T1000 (cell line): ENCODE data around the gene ZNFX1.
A peak's percentile ranks its signal among the peaks of the same experiment; 100 is the strongest.
"Not testable (repeated sequence)": the region's sequence is repeated elsewhere in the genome, so short reads cannot be mapped to it uniquely, and the experiment has no call there.

Experiments
- DNase-seq: peaks from one replicate; lab custom pipeline; 2025; ENCODE audit warnings: mixed read lengths; lab: John Stamatoyannopoulos, UW

ZNFX1 gene

GRCh38 chr20:49278036-49278817 lies at the start of gene ZNFX1:
Gene ZNFX1, minus strand, starts transcription at chr20:49278057. Its CDS starts 2,218 bp downstream, at chr20:49275839.
- DNase-seq, result peak; percentile 99

GRCh38 chr20:49326026-49326425 lies 48.2 kb upstream of the ZNFX1 start:
- no peak for DNase-seq

GRCh38 chr20:49324306-49324705 lies 46.4 kb upstream of the ZNFX1 start:
- DNase-seq, result no peak

DNA sequence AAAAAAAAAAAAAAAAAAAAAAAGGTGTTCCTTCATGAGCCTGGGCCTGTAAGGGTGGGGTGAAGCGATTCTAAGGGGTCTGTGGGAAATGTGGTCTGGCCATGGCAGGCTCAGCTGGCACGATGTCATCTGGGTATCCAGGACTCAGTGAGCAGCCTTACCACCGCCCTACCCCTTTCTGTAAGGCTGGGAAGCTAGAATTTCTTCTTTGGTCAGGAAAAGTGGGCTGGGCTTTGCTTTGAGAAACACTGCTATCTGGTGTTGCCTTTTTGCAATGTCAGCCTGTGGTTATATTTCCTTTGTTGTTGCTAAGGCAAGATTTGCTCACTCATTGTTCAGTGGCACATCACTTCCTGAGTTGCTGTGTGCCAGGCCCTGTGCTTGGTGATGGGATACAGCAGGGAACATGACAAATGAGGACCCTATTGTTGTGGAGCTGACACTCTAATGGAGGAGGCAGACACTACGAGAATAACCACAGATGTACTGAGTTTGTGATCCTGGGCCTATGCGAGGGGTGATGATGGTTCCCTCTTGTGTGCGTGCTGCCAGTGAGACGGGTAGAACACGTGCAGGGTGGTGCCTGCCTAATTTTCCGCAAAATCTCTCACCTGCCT lies 45.9 kb upstream of the ZNFX1 start:
- DNase-seq, result no peak

- no peak for DNase-seq
Observed at GRCh38 chr20:49320460-49320859, 42.6 kb upstream of the ZNFX1 start.

DNA sequence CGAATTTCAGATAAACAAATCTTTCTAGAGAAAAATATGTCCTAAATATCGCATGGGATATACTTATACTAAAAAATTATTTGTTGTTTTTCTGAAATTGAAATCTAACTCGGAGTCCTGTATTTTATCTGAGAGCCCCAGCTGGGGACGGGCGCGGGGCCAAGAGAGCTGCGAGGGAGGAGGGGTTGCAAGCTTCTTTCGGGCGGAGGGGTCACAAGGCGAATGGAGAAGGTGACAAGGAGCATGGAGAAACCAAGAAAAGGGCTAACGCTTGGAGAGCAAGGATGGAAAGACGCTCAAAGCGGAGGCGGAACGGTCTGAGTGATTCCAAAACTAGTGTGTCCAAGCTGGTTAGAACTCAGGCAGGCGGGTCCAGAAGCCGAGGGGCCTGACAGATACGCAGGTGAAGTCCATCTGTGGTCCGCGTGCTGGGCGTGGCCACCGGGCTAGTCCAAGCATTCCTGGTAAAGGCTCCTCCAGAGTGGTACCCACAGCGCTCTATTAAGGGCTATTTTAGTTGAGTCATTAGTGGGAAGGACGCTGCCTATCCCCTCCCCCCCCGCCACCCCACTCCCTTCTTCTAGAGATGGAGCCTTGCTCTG lies 41.5 kb upstream of the ZNFX1 start:
- no peak for DNase-seq

DNA sequence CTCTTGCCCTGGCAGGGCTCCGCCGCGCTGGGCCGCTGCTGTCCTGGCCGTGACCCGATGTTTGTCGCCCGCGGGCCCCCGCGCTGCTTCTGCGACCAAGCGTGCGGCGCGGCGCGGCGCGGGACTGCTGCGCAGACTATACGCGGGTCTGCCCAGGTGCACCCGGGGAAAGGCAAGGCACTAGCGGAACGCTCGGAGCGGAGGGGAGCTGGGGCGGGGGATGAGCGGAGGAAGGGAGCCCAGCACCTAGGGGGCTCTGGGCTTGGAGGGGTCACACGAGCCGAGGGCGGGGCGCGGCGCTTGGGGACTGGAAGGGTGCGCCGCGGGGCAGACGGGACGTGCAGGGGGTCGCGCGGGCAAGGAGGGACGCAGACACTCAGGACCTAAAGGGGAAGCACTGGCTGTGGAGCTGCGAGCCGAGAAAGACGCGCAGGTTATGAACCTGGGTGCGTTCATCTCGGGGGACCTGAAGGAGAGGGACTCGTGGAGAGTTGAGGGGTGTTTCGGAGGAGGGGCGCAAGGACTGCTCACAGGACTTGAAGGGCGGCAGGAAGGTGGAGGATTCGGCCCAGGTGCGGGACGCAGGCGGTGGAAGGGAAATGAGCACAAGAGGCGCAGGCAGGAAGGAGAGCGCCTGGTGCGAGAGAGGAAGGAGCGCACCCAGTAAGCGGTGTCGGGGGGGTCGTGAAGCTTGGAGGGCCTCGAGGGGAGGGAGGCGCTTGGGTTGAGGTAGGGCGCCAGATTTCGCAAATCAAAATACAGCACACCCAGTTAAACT lies 40.8 kb upstream of the ZNFX1 start:
- no peak for DNase-seq

- no peak for DNase-seq
Observed at GRCh38 chr20:49318091-49318429, 40.2 kb upstream of the ZNFX1 start.

DNA sequence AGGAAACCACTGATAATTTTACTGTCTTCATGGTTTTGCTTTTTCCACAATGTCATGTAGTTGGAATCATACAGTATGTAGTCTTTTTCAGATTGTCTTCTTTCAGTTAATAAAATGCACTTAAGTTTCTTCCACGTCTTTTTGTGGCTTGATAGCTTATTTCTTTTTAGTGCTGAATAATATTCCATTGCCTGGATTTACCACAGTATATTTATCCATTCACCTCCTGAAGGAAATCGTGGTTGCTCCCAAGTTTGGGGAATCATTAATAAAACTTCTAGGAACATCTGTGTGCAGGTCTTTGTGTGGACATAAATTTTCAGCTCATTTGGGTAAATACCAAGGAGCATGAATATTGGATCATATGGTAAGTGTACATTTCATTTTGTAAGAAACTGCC lies 38.8 kb upstream of the ZNFX1 start:
- DNase-seq, result no peak

- DNase-seq, result no peak
Observed at GRCh38 chr20:49315580-49315979, 37.7 kb upstream of the ZNFX1 start.

GRCh38 chr20:49314052-49314451 lies 36.2 kb upstream of the ZNFX1 start:
- DNase-seq, result not testable (repeated sequence)

DNA sequence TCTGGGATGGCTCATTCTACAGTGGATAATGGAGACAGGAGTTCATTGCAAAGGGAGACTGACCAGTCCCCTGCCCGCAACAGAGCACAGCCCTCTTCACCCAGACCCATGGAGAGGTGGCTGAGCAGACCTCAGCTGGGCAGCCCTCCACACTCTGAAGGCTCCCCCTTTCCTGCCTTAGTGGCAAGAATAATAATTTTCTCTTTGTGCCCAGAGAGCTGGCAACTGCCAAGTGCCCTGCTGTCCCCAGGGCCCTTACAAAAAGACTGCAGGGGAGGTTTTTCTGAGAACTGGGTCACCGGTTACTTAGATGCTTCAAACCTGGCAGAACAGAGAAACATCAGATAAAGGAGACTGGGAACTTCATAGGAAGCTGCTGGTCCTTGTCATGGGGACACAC lies 35.4 kb upstream of the ZNFX1 start:
- no peak for DNase-seq

- DNase-seq, result no peak
Observed at GRCh38 chr20:49312661-49313060, 34.8 kb upstream of the ZNFX1 start.

GRCh38 chr20:49310705-49311104 lies 32.8 kb upstream of the ZNFX1 start:
- DNase-seq, result no peak

GRCh38 chr20:49308875-49309274 lies 31.0 kb upstream of the ZNFX1 start:
- no peak for DNase-seq

GRCh38 chr20:49306903-49307620 lies 29.2 kb upstream of the ZNFX1 start:
- no peak for DNase-seq

- DNase-seq, result no peak
Observed at GRCh38 chr20:49303065-49303552, 25.3 kb upstream of the ZNFX1 start.

GRCh38 chr20:49297605-49298530 lies 20.0 kb upstream of the ZNFX1 start:
- DNase-seq, result no peak

DNA sequence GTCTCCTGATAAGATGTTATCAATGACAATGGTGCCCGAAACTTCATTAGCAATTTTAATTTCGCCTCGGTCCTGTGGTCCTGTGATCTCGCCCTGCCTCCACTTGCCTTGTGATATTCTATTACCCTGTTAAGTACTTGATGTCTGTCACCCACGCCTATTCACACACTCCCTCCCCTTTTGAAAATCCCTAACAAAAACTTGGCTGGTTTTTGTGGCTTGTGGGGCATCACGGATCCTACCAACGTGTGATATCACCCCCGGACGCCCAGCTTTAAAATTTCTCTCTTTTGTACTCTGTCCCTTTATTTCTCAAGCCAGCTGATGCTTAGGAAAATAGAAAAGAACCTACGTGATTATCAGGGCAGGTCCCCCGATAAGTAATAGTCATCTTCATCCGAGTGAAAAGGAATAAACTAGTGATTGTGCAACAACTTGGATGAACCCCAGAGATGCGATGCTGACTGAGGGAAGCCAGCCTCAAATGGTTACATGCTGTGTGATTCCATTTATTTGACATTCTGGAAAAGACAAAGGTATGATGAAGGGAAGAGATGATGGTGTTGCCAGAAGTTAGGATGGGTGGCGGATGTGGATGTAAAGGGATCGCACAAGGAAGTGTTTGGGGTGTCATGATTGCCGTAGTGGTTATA lies 16.3 kb upstream of the ZNFX1 start:
- DNase-seq, result not testable (repeated sequence)

DNA sequence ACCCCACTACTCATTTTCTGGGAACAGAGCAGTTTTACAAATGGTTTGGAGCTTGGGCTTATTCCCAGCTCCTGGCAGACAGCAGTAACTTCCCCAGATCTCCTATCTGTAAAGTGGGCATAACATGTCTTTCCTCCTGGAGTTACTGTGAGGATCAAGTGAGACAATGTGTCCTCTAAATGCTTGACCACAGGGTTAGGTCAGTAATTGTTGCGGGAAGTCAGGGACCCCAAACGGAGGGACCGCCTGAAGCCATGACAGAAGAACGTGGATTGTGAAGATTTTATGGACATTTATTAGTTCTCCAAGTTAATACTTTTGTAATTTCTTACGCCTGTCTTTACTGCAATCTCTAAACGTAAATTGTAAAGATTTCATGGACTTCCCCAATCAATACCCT lies 15.3 kb upstream of the ZNFX1 start:
- no peak for DNase-seq
